ENCODE measurements around the gene PPP1R1C. TPM values are rescaled to one million over a fixed set of nuclear protein-coding genes. Genes with fewer than 3 reads are reported as not detected.

PPP1R1C gene
- total RNA-seq, 1 experiment from 2014 or later: 4.0 TPM

DNA sequence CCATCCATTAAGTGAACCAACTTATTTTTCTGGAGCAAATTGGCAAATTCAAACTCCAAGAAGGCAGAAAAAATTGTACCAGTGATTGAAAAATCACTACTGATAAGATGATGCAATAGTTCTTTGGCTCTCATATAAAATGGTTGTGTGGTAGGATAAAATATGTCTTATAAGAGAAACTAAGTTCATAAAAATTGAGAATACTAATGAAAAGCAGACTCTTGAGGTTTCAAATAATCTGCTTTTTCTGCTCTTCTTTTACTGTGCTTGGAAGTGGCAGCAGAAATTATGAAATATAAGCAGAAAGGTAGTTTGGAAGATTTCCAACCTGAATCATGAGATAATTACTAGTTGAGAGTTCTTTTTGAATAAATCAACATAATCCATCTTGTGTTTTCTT is 61.9 kb downstream of the PPP1R1C start:
- no peaks in the 10 kb centered on the region for H3K9me3 Mint-ChIP-seq
- H3K4me3 Mint-ChIP-seq: no peak overlapping the region
- Histone ChIP-seq H3K23ac (ENCODE audit: insufficient read length, low read depth, low read length) (no peak overlapping the region), H3T11ph (ENCODE audit: low read length) (no peak overlapping the region), H3K4me1 (ENCODE audit: insufficient read depth, low read length) (no peaks in the 10 kb centered on the region), H2BK120ac (ENCODE audit: low read depth, low read length, poor library complexity, severe bottlenecking) (no peak overlapping the region), H2AK5ac (ENCODE audit: insufficient read length, low read length) (no peak overlapping the region), H3K9me3 (ENCODE audit: control insufficient read depth, low read depth, low read length) (no peaks in the 10 kb centered on the region), H2BK5ac (ENCODE audit: insufficient read length, low read length) (no peak overlapping the region), H4K20me1 (ENCODE audit: control insufficient read depth, insufficient read depth, insufficient read length) (no peaks in the 10 kb centered on the region), H3K79me1 (ENCODE audit: insufficient read depth, low read depth, low read length, poor library complexity, severe bottlenecking) (no peaks in the 10 kb centered on the region), H3K27me3 (ENCODE audit: insufficient read depth, low read length) (no peaks in the 10 kb centered on the region), H3K18ac (ENCODE audit: insufficient read length, low read depth, low read length) (no peak overlapping the region), H3K4me2 (ENCODE audit: insufficient read depth, insufficient read length, low read length) (no peak overlapping the region), H3K79me2 (ENCODE audit: insufficient read depth, low read length) (no peaks in the 10 kb centered on the region), H3K4ac (ENCODE audit: low read depth, low read length) (no peak overlapping the region), H4K91ac (ENCODE audit: insufficient read length, low read depth, low read length) (no peak overlapping the region), H2AFZ (ENCODE audit: low read length) (no peak overlapping the region), H3K9ac (ENCODE audit: extremely low read depth, insufficient read length, low read length) (no peak overlapping the region), H3K23me2 (ENCODE audit: insufficient read length, low read depth, low read length, poor library complexity, severe bottlenecking) (no peaks in the 10 kb centered on the region), H2BK12ac (ENCODE audit: insufficient read length, low read depth, low read length) (no peak overlapping the region), H4K5ac (ENCODE audit: insufficient read length, low read depth, low read length) (no peak overlapping the region), H2BK20ac (ENCODE audit: low read depth, low read length, poor library complexity, severe bottlenecking) (no peak overlapping the region), H4K8ac (replicated peaks; ENCODE audit: insufficient read length, low read depth, low read length) (no peak overlapping the region), H3K56ac (ENCODE audit: insufficient read length, low read depth, low read length) (no peak overlapping the region), H2BK15ac (ENCODE audit: low read depth, low read length) (no peak overlapping the region), H3K14ac (ENCODE audit: insufficient read depth, low read length) (no peak overlapping the region), H3K27ac (ENCODE audit: insufficient read length, low read depth, low read length) (no peak overlapping the region)
- H3K27me3 Mint-ChIP-seq (ENCODE audit: low read depth): no peaks in the 10 kb centered on the region
- no peak for DNase-seq
- H3K4me1 Mint-ChIP-seq: peaks cover 5 to 9% of the 10 kb centered on the region in 2 experiments
- TF ChIP-seq, protein P1, sequence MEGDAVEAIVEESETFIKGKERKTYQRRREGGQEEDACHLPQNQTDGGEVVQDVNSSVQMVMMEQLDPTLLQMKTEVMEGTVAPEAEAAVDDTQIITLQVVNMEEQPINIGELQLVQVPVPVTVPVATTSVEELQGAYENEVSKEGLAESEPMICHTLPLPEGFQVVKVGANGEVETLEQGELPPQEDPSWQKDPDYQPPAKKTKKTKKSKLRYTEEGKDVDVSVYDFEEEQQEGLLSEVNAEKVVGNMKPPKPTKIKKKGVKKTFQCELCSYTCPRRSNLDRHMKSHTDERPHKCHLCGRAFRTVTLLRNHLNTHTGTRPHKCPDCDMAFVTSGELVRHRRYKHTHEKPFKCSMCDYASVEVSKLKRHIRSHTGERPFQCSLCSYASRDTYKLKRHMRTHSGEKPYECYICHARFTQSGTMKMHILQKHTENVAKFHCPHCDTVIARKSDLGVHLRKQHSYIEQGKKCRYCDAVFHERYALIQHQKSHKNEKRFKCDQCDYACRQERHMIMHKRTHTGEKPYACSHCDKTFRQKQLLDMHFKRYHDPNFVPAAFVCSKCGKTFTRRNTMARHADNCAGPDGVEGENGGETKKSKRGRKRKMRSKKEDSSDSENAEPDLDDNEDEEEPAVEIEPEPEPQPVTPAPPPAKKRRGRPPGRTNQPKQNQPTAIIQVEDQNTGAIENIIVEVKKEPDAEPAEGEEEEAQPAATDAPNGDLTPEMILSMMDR (conservative IDR thresholded peaks at IDR 0.05): no peak
- H3K36me3 Mint-ChIP-seq (ENCODE audit: insufficient read depth in 1 of 3, low read depth in 3 of 3): no peaks in the 10 kb centered on the region
- H3K27ac Mint-ChIP-seq: no peak overlapping the region
